Activated CD8-positive, alpha-beta memory T cell treated with anti-CD3 and anti-CD28 coated beads for 4 hours (primary cell): ENCODE measurements around the gene IL1RAPL2.
"Not testable (repeated sequence)": the region's sequence is repeated elsewhere in the genome, so short reads cannot be mapped to it uniquely, and the experiment has no call there.

Experiments
- DNase-seq, 2 donors: peaks; one replicate each; pipeline ENCODE4 v3.0.0-alpha.2; 2020; ENCODE audit warnings: low read depth in 2 of 2

The IL1RAPL2 gene

GRCh38 chrX:105608745-105609144 is 1042.7 kb downstream of the IL1RAPL2 start:
- DNase-seq = no peak

- no peak for DNase-seq
Observed at GRCh38 chrX:105609530-105609929, 1043.5 kb downstream of the IL1RAPL2 start.

- DNase-seq = no peak
Observed at GRCh38 chrX:105610411-105610810, 1044.4 kb downstream of the IL1RAPL2 start.

GRCh38 chrX:105618393-105619101 is 1052.5 kb downstream of the IL1RAPL2 start:
- DNase-seq = no peak

- no peak for DNase-seq
Observed at GRCh38 chrX:105634180-105634579, 1068.2 kb downstream of the IL1RAPL2 start.

- DNase-seq = no peak
Observed at GRCh38 chrX:105635794-105636193, 1069.8 kb downstream of the IL1RAPL2 start.

- no peak for DNase-seq
Observed at GRCh38 chrX:105636667-105637066, 1070.7 kb downstream of the IL1RAPL2 start.

- no peak for DNase-seq
Observed at GRCh38 chrX:105645667-105646357, 1079.8 kb downstream of the IL1RAPL2 start.

- no peak for DNase-seq
Observed at GRCh38 chrX:105646592-105647372, 1080.8 kb downstream of the IL1RAPL2 start.

GRCh38 chrX:105647749-105648148 is 1081.8 kb downstream of the IL1RAPL2 start:
- no peak for DNase-seq

GRCh38 chrX:105648732-105649131 is 1082.7 kb downstream of the IL1RAPL2 start:
- no peak for DNase-seq

- no peak for DNase-seq
Observed at GRCh38 chrX:105650577-105650976, 1084.6 kb downstream of the IL1RAPL2 start.

- DNase-seq = no peak
Observed at GRCh38 chrX:105650986-105651385, 1085.0 kb downstream of the IL1RAPL2 start.

- no peak for DNase-seq
Observed at GRCh38 chrX:105653891-105654290, 1087.9 kb downstream of the IL1RAPL2 start.

- no peak for DNase-seq
Observed at GRCh38 chrX:105658136-105658535, 1092.1 kb downstream of the IL1RAPL2 start.

GRCh38 chrX:105662248-105662647 is 1096.2 kb downstream of the IL1RAPL2 start:
- DNase-seq = no peak

- no peak for DNase-seq
Observed at GRCh38 chrX:105664243-105664642, 1098.2 kb downstream of the IL1RAPL2 start.

GRCh38 chrX:105684288-105684687 is 1118.3 kb downstream of the IL1RAPL2 start:
- not testable (repeated sequence) for DNase-seq

- no peak for DNase-seq
Observed at GRCh38 chrX:105694839-105695238, 1128.8 kb downstream of the IL1RAPL2 start.

GRCh38 chrX:105695451-105695850 is 1129.5 kb downstream of the IL1RAPL2 start:
- no peak for DNase-seq

GRCh38 chrX:105696870-105697269 is 1130.9 kb downstream of the IL1RAPL2 start:
- no peak for DNase-seq

- DNase-seq = no peak
Observed at GRCh38 chrX:105697984-105698781, 1132.2 kb downstream of the IL1RAPL2 start.
